MCF 10A (cell line): ENCODE data around the gene GABBR1. TPM values are rescaled to one million over a fixed set of nuclear protein-coding genes. Genes with fewer than 3 reads are reported as not detected.

Source experiments
- BruUV-seq: library from RNA; stranded (reverse); fragments of 400-500 nt; replicated peaks from 2 replicates; lab custom pipeline; 2021; lab: Mats Ljungman, UMichigan
- CTCF ChIA-PET: fragments of 300-600 bp; sonication (Branson Sonifier 250); formaldehyde crosslinking; extraction: SDS; loops from one replicate; lab custom pipeline; 2021; ENCODE audit warnings: antibody characterized with exemption, inconsistent platforms; lab: Yijun Ruan, JAX
- POLR2A ChIA-PET: fragments of 300-600, 350-650 bp; sonication (Branson Sonifier 250); formaldehyde crosslinking; extraction: SDS; loops from one replicate; lab custom pipeline; 2020; ENCODE audit warnings: antibody characterized with exemption, inconsistent platforms; lab: Yijun Ruan, JAX
- DNase-seq: peaks from one replicate; pipeline ENCODE4 v3.0.0-alpha.2; 2018; ENCODE audit not compliant: unreplicated experiment
- H3K27ac Mint-ChIP-seq: one replicate; pipeline ENCODE4 v1.8.0; 2022; ENCODE audit warnings: mild to moderate bottlenecking, low read depth, mixed read lengths; ENCODE audit not compliant: unreplicated experiment
- H3K27me3 Mint-ChIP-seq: one replicate; pipeline ENCODE4 v1.8.0; 2022; ENCODE audit warnings: mixed read lengths; ENCODE audit not compliant: insufficient read depth, unreplicated experiment
- H3K36me3 Mint-ChIP-seq: one replicate; pipeline ENCODE4 v1.8.0; 2022; ENCODE audit warnings: mild to moderate bottlenecking, moderate library complexity, mixed read lengths; ENCODE audit not compliant: insufficient read depth, unreplicated experiment
- H3K4me1 Mint-ChIP-seq: one replicate; pipeline ENCODE4 v1.8.0; 2022; ENCODE audit warnings: mixed read lengths; ENCODE audit not compliant: insufficient read depth, unreplicated experiment
- H3K4me3 Mint-ChIP-seq: one replicate; pipeline ENCODE4 v1.8.0; 2022; ENCODE audit warnings: mild to moderate bottlenecking, moderate library complexity, mixed read lengths; ENCODE audit not compliant: unreplicated experiment
- H3K9me3 Mint-ChIP-seq: one replicate; pipeline ENCODE4 v1.8.0; 2022; ENCODE audit warnings: mixed read lengths; ENCODE audit not compliant: unreplicated experiment
- CTCF ChIP-seq: fragments of 200-600 bp; IDR thresholded peaks from one replicate; pipeline ENCODE4 v1.8.0; 2022; ENCODE audit warnings: antibody characterized with exemption, mild to moderate bottlenecking; ENCODE audit not compliant: unreplicated experiment
- intact Hi-C: fragments of 100-400 bp; cut with micrococcal nuclease; formaldehyde crosslinking; loops from 2 replicates; pipeline ENCODE4 v1.14.1; 2022
- total RNA-seq: library from RNA; stranded (reverse); gene quantifications from 2 replicates; pipeline ENCODE4 v1.2.3, GENCODE V29; 2022

Gene GABBR1
- total RNA-seq, 1 experiment from 2014 or later, result 38.8 TPM

GRCh38 chr6:29596381-29596900 lies 36.5 kb downstream of the GABBR1 start:
- POLR2A ChIA-PET, result no interaction called here
- intact Hi-C loops, result no loop called here

GRCh38 chr6:29593199-29593855 lies 39.7 kb downstream of the GABBR1 start:
- TF ChIP-seq CTCF, result no peak
- H3K36me3 Mint-ChIP-seq, result peaks cover 2% of the 10 kb centered on the region
- intact Hi-C loops, result no loop called here

More at GRCh38 chr6:29596381-29596900, 36.5 kb downstream of the GABBR1 start:
- no peak for DNase-seq
- Mint-ChIP-seq H3K36me3 (peaks cover 5% of the 10 kb centered on the region), H3K27me3 (peaks cover 6% of the 10 kb centered on the region), H3K4me3 (no peak overlapping the region), H3K27ac (no peak overlapping the region), H3K4me1 (no peaks in the 10 kb centered on the region), H3K9me3 (no peaks in the 10 kb centered on the region)
- CTCF ChIA-PET, result interaction anchor here (0.9 to 3.3 kb wide), 3 partner anchors 8 to 759 kb away, joined by 3 to 23 read pairs (median 3); no protein-coding TSS in a partner anchor
- no TSS peak for BruUV-seq
- TF ChIP-seq CTCF, result no peak

GRCh38 chr6:29591677-29592076 lies 41.3 kb downstream of the GABBR1 start:
- Mint-ChIP-seq H3K4me3 (no peak overlapping the region), H3K27ac (no peak overlapping the region), H3K27me3 (peaks cover 47% of the 10 kb centered on the region), H3K9me3 (no peaks in the 10 kb centered on the region), H3K4me1 (no peaks in the 10 kb centered on the region), H3K36me3 (no peaks in the 10 kb centered on the region)
- POLR2A ChIA-PET, result no interaction called here
- CTCF ChIA-PET, result interaction anchor here (0.6 to 2.1 kb wide), 2 partner anchors 576 to 1349 kb away, joined by 3 to 8 read pairs; no protein-coding TSS in a partner anchor
- no peak for TF ChIP-seq CTCF
- BruUV-seq, result no TSS peak
- no peak for DNase-seq
- intact Hi-C loops, result no loop called here

More at GRCh38 chr6:29593199-29593855, 39.7 kb downstream of the GABBR1 start:
- ChIA-PET POLR2A (no interaction called here), CTCF (interaction anchor here (0.6 kb wide), 1 partner anchor 228 kb away, joined by 4 read pairs; no protein-coding TSS in a partner anchor)
- no TSS peak for BruUV-seq
- H3K27ac Mint-ChIP-seq, result no peak overlapping the region
- no peak for DNase-seq
- H3K4me1 Mint-ChIP-seq, result no peaks in the 10 kb centered on the region
- H3K9me3 Mint-ChIP-seq, result no peaks in the 10 kb centered on the region
- no peak overlapping the region for H3K4me3 Mint-ChIP-seq
- H3K27me3 Mint-ChIP-seq, result peaks cover 30% of the 10 kb centered on the region

- peaks cover 60% of the 10 kb centered on the region for H3K27me3 Mint-ChIP-seq
- H3K9me3 Mint-ChIP-seq, result no peaks in the 10 kb centered on the region
- DNase-seq, result no peak
- H3K4me3 Mint-ChIP-seq, result no peak overlapping the region
- POLR2A ChIA-PET, result interaction anchor here (0.6 kb wide), 1 partner anchor 753 kb away, joined by 4 read pairs; no protein-coding TSS in a partner anchor
- no peak for TF ChIP-seq CTCF
- no TSS peak for BruUV-seq
- no peak overlapping the region for H3K27ac Mint-ChIP-seq
- CTCF ChIA-PET, result interaction anchor here (0.7 to 3.9 kb wide), 7 partner anchors 8 to 574 kb away, joined by 3 to 26 read pairs (median 5); partner anchors contain the start of genes OR12D1 and OR12D2
- no peaks in the 10 kb centered on the region for H3K36me3 Mint-ChIP-seq
- intact Hi-C loops, result no loop called here
- no peaks in the 10 kb centered on the region for H3K4me1 Mint-ChIP-seq
Observed at GRCh38 chr6:29590218-29590808, 42.7 kb downstream of the GABBR1 start.
